ENCODE results near the gene AK9.
"Not testable (repeated sequence)": the region's sequence is repeated elsewhere in the genome, so short reads cannot be mapped to it uniquely, and the experiment has no call there.

AK9 gene

DNA sequence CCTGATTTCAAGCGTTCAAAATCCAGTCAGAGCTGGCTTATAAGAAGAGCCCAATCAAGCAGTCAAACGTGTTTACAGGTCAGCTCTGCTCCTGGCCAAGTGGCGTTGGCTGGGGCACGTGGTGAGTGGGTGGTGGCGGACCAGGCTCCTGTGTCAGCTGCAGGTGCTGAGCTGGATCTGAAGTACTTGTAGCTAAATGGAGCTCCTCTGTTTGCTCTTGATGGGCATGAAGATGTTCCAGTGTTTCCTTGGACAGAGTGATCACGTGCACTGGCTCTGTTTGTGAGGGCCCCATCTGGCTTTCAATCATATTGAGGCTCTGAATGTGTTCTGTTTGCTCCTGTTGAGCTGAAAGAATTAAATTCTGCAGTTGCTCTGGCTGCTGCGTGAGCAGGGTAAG lies 225.2 kb downstream of the AK9 start:
- Histone ChIP-seq H3K4me2 (ENCODE audit: low read depth, low read length, poor library complexity, severe bottlenecking) (no peak overlapping the region), H3K4me3 (ENCODE audit: low read length, poor library complexity, severe bottlenecking) (no peak overlapping the region), H3K27me3 (ENCODE audit: insufficient read depth, low read length, poor library complexity, severe bottlenecking) (no peaks in the 10 kb centered on the region), H3K36me3 (ENCODE audit: insufficient read depth, low read length) (peaks cover 59% of the 10 kb centered on the region), H3K9me3 (ENCODE audit: insufficient read depth, low read depth, low read length) (no peaks in the 10 kb centered on the region), H2AFZ (ENCODE audit: low read length) (no peak overlapping the region), H3K9me2 (replicated peaks; ENCODE audit: low read depth, low read length) (no peaks in the 10 kb centered on the region), H3F3A (ENCODE audit: low read depth) (no peaks in the 10 kb centered on the region), H4K20me1 (ENCODE audit: insufficient read depth, low read length, poor library complexity, severe bottlenecking) (no peaks in the 10 kb centered on the region), H3K9ac (ENCODE audit: low read depth, low read length, poor library complexity, severe bottlenecking) (no peak overlapping the region), H3K4me1 (ENCODE audit: insufficient read depth, low read length, poor library complexity, severe bottlenecking) (no peaks in the 10 kb centered on the region), H3K79me2 (ENCODE audit: insufficient read depth, low read length) (peaks cover 17% of the 10 kb centered on the region; the same call in 1 of the 2 replicates)
- no peak for TF ChIP-seq EZH2phosphoT487 (IDR thresholded peaks at IDR 0.05; ENCODE audit: borderline replicate concordance)
- TF ChIP-seq, protein P1, sequence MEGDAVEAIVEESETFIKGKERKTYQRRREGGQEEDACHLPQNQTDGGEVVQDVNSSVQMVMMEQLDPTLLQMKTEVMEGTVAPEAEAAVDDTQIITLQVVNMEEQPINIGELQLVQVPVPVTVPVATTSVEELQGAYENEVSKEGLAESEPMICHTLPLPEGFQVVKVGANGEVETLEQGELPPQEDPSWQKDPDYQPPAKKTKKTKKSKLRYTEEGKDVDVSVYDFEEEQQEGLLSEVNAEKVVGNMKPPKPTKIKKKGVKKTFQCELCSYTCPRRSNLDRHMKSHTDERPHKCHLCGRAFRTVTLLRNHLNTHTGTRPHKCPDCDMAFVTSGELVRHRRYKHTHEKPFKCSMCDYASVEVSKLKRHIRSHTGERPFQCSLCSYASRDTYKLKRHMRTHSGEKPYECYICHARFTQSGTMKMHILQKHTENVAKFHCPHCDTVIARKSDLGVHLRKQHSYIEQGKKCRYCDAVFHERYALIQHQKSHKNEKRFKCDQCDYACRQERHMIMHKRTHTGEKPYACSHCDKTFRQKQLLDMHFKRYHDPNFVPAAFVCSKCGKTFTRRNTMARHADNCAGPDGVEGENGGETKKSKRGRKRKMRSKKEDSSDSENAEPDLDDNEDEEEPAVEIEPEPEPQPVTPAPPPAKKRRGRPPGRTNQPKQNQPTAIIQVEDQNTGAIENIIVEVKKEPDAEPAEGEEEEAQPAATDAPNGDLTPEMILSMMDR (conservative IDR thresholded peaks at IDR 0.05; ENCODE audit: low read length): no peak

DNA sequence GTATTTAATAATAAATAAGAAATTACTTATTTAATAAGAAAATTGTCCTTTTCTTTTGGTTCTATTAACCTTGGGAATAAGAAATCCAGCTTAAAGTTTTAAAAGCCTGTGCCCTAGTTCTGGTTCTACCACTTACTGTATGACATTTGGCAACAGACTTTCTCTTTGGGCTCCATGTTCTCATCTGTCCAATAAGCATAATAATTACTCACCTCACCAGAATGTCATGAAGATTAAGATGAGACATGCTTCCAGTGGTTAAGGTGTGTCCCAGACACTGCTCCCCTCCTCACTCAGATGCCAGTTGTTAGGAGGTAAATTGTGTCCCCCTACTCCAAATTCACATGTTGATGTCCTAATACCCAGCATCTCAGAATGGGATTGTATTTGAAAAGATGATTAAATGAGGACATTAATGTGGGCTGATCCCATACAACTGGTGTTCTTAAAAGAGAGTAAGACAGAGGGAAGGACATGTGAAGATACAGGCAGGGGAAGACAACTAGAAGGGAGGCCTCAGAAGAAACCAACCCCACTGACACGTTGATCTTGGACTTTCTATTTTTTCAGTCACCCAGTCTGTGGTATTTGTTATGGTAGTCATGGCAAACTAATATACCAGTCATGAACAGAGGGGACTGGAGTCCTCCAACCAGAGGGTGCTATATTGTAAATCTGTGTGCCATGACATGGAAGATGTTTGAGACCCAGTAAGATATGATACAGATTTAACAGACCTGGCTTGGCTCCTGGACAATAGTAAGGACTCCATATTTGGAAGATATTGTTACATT lies 229.1 kb downstream of the AK9 start:
- Histone ChIP-seq H3K4me2 (ENCODE audit: low read depth, low read length, poor library complexity, severe bottlenecking) (no peak overlapping the region), H2AFZ (ENCODE audit: low read length) (no peak overlapping the region), H3F3A (ENCODE audit: low read depth) (peaks cover 7% of the 10 kb centered on the region; the same call in 1 of the 2 replicates), H3K4me3 (ENCODE audit: low read length, poor library complexity, severe bottlenecking) (no peak overlapping the region), H4K20me1 (ENCODE audit: insufficient read depth, low read length, poor library complexity, severe bottlenecking) (no peaks in the 10 kb centered on the region), H3K9ac (ENCODE audit: low read depth, low read length, poor library complexity, severe bottlenecking) (no peak overlapping the region), H3K27me3 (ENCODE audit: insufficient read depth, low read length, poor library complexity, severe bottlenecking) (no peaks in the 10 kb centered on the region), H3K9me3 (ENCODE audit: insufficient read depth, low read depth, low read length) (no peaks in the 10 kb centered on the region), H3K9me2 (replicated peaks; ENCODE audit: low read depth, low read length) (no peaks in the 10 kb centered on the region), H3K79me2 (ENCODE audit: insufficient read depth, low read length) (peaks cover 13% of the 10 kb centered on the region; the same call in 1 of the 2 replicates), H3K4me1 (ENCODE audit: insufficient read depth, low read length, poor library complexity, severe bottlenecking) (peaks cover 16% of the 10 kb centered on the region), H3K36me3 (ENCODE audit: insufficient read depth, low read length) (peaks cover 42% of the 10 kb centered on the region)
- TF ChIP-seq EZH2phosphoT487 (IDR thresholded peaks at IDR 0.05; ENCODE audit: borderline replicate concordance): no peak
- TF ChIP-seq, protein P1 (conservative IDR thresholded peaks at IDR 0.05; ENCODE audit: low read length): no peak

DNA sequence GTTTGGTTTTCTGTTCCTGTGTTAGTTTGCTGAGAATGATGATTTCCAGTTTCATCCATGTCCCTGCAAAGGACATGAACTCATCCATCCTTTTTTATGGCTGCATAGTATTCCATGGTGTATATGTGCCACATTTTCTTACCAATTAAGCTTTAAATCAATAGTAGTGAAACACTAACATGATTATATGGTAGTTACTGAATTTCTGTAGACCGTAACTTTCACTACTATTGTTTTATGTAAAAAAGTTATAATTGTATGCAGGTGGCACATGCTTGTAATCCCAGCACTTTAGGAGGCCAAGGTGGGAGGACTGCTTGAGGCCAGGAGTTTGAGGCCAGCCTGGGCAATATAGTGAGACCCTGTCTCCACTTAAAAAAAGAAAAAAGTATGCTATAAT lies 229.8 kb downstream of the AK9 start:
- H3K9ac ChIP-seq (ENCODE audit: low read depth, low read length, poor library complexity, severe bottlenecking); H4K20me1 ChIP-seq (ENCODE audit: insufficient read depth, low read length, poor library complexity, severe bottlenecking); H3K4me3 ChIP-seq (ENCODE audit: low read length, poor library complexity, severe bottlenecking); H3K27me3 ChIP-seq (ENCODE audit: insufficient read depth, low read length, poor library complexity, severe bottlenecking); H2AFZ ChIP-seq (ENCODE audit: low read length); H3K4me2 ChIP-seq (ENCODE audit: low read depth, low read length, poor library complexity, severe bottlenecking); H3K9me3 ChIP-seq (ENCODE audit: insufficient read depth, low read depth, low read length); H3K9me2 ChIP-seq (replicated peaks; ENCODE audit: low read depth, low read length): not testable (repeated sequence)
- peaks cover 23% of the 10 kb centered on the region for H3K4me1 ChIP-seq (ENCODE audit: insufficient read depth, low read length, poor library complexity, severe bottlenecking)
- peaks cover 19% of the 10 kb centered on the region; the same call in 1 of the 2 replicates for H3K79me2 ChIP-seq (ENCODE audit: insufficient read depth, low read length)
- H3F3A ChIP-seq (ENCODE audit: low read depth): peaks cover 12% of the 10 kb centered on the region; the same call in 1 of the 2 replicates
- H3K36me3 ChIP-seq (ENCODE audit: insufficient read depth, low read length): peaks cover 36% of the 10 kb centered on the region
